Mesodermal cell (in vitro differentiated cells): Measurements from ENCODE around the gene GTF2IRD1.

ENCODE experiments used
- H3K27ac ChIP-seq: 2 replicates; pipeline ENCODE4 v1.7.0; 2013; ENCODE audit warnings: mild to moderate bottlenecking, low read depth, low read length, moderate library complexity; ENCODE audit not compliant: severe bottlenecking
- H3K36me3 ChIP-seq: 2 replicates; pipeline ENCODE4 v1.7.1; 2013; ENCODE audit warnings: mild to moderate bottlenecking, low read length, moderate library complexity; ENCODE audit not compliant: control insufficient read depth, insufficient read depth
- H3K4me1 ChIP-seq: one replicate; pipeline ENCODE4 v1.7.1; 2013; ENCODE audit warnings: mild to moderate bottlenecking, low read length; ENCODE audit not compliant: insufficient read depth, control insufficient read depth, poor library complexity, severe bottlenecking
- H3K4me3 ChIP-seq: 2 replicates; pipeline ENCODE4 v1.7.0; 2013; ENCODE audit warnings: low read length, control low read depth, mild to moderate bottlenecking; ENCODE audit not compliant: insufficient read depth, poor library complexity, severe bottlenecking; ENCODE audit errors: extremely low read depth
- H3K9me3 ChIP-seq: 2 replicates; pipeline ENCODE4 v1.7.1; 2013; ENCODE audit warnings: mild to moderate bottlenecking, low read length, moderate library complexity; ENCODE audit not compliant: control insufficient read depth
- WGBS, 2 experiments: methylation state at CpG; one replicate each; pipeline ENCODE4 v1.1.5; 2013; ENCODE audit warnings: missing lambda C conversion rate in 2 of 2; ENCODE audit not compliant: insufficient coverage in 2 of 2; 5-methylcytosine and 5-hydroxymethylcytosine counted together

Gene GTF2IRD1

GRCh38 chr7:74470504-74470903 is 16.8 kb downstream of the GTF2IRD1 start:
- Histone ChIP-seq H3K9me3 (no peaks in the 10 kb centered on the region), H3K27ac (no peak overlapping the region), H3K4me1 (no peaks in the 10 kb centered on the region), H3K4me3 (no peak overlapping the region), H3K36me3 (peaks cover 26% of the 10 kb centered on the region)
- 79 to 90% methylated on average over 6 to 8 of the region's 8 CpGs for WGBS, 2 experiments

GRCh38 chr7:74473116-74473515 is 19.4 kb downstream of the GTF2IRD1 start:
- Histone ChIP-seq H3K36me3 (peaks cover 26% of the 10 kb centered on the region), H3K4me1 (peaks cover 5% of the 10 kb centered on the region), H3K4me3 (no peak overlapping the region), H3K9me3 (no peaks in the 10 kb centered on the region), H3K27ac (no peak overlapping the region)
- 92 to 94% methylated on average over 4 of the region's 5 CpGs for WGBS, 2 experiments

GRCh38 chr7:74474271-74474865 is 20.7 kb downstream of the GTF2IRD1 start:
- WGBS, 2 experiments: 100% methylated on average over 2 to 3 of the region's 4 CpGs
- Histone ChIP-seq H3K27ac (no peak overlapping the region), H3K9me3 (no peaks in the 10 kb centered on the region), H3K4me3 (no peak overlapping the region), H3K36me3 (peaks cover 22% of the 10 kb centered on the region), H3K4me1 (peaks cover 5% of the 10 kb centered on the region)

GRCh38 chr7:74475243-74475986 is 21.7 kb downstream of the GTF2IRD1 start:
- 91% methylated on average over 10 to 12 of the region's 15 CpGs for whole genome bisulfite sequencing, 2 experiments
- H3K27ac ChIP-seq: no peak overlapping the region
- peaks cover 12% of the 10 kb centered on the region for H3K36me3 ChIP-seq
- H3K9me3 ChIP-seq: no peaks in the 10 kb centered on the region
- no peak overlapping the region for H3K4me3 ChIP-seq
- peaks cover 11% of the 10 kb centered on the region for H3K4me1 ChIP-seq

GRCh38 chr7:74475987-74476350 is 22.3 kb downstream of the GTF2IRD1 start:
- Histone ChIP-seq H3K4me3 (no peak overlapping the region), H3K36me3 (peaks cover 10% of the 10 kb centered on the region), H3K9me3 (no peaks in the 10 kb centered on the region), H3K27ac (no peak overlapping the region), H3K4me1 (peaks cover 16% of the 10 kb centered on the region)
- WGBS, 2 experiments: 93 to 97% methylated on average over 3 to 5 of the region's 8 CpGs

GRCh38 chr7:74476626-74477025 is 22.9 kb downstream of the GTF2IRD1 start:
- H3K4me3 ChIP-seq: no peak overlapping the region
- 87 to 97% methylated on average over 8 of the region's 8 CpGs for WGBS, 2 experiments
- H3K27ac ChIP-seq: no peak overlapping the region
- peaks cover 22% of the 10 kb centered on the region for H3K4me1 ChIP-seq
- H3K9me3 ChIP-seq: no peaks in the 10 kb centered on the region
- peaks cover 10% of the 10 kb centered on the region for H3K36me3 ChIP-seq

GRCh38 chr7:74478671-74479065 is 25.0 kb downstream of the GTF2IRD1 start:
- H3K9me3 ChIP-seq: no peaks in the 10 kb centered on the region
- peaks cover 29% of the 10 kb centered on the region for H3K4me1 ChIP-seq
- 96 to 100% methylated on average over 3 of the region's 4 CpGs for WGBS, 2 experiments
- H3K4me3 ChIP-seq: no peak overlapping the region
- no peak overlapping the region for H3K27ac ChIP-seq
- H3K36me3 ChIP-seq: peaks cover 4% of the 10 kb centered on the region

GRCh38 chr7:74479066-74479781 is 25.5 kb downstream of the GTF2IRD1 start:
- Histone ChIP-seq H3K4me3 (no peak overlapping the region), H3K9me3 (no peaks in the 10 kb centered on the region), H3K36me3 (peaks cover 7% of the 10 kb centered on the region), H3K27ac (peak overlapping the region; percentile 79), H3K4me1 (peaks cover 29% of the 10 kb centered on the region)
- 92% methylated on average over 11 to 12 of the region's 19 CpGs for WGBS, 2 experiments

- Histone ChIP-seq H3K9me3 (no peaks in the 10 kb centered on the region), H3K36me3 (peaks cover 11% of the 10 kb centered on the region), H3K4me3 (no peak overlapping the region), H3K4me1 (peaks cover 29% of the 10 kb centered on the region), H3K27ac (peak overlapping the region; percentile 79)
- WGBS, 2 experiments: 57 to 59% methylated on average over 32 to 40 of the region's 40 CpGs
These were observed 26.5 kb downstream of the GTF2IRD1 start for GRCh38 chr7:74479961-74480829.

- Histone ChIP-seq H3K27ac (peak overlapping the region; percentile 79), H3K9me3 (no peaks in the 10 kb centered on the region), H3K36me3 (peaks cover 11% of the 10 kb centered on the region), H3K4me3 (no peak overlapping the region), H3K4me1 (peaks cover 29% of the 10 kb centered on the region)
- 72 to 83% methylated on average over 7 to 10 of the region's 16 CpGs for WGBS, 2 experiments
These were observed 27.2 kb downstream of the GTF2IRD1 start for GRCh38 chr7:74480861-74481417.
